HG02870 (cell line): ENCODE data around the gene PCSK1N.

Experiments used
- ATAC-seq: cut with Tn5 transposase; IDR thresholded peaks from one replicate; pipeline ENCODE4 v1.9.1; 2021; ENCODE audit warnings: mild to moderate bottlenecking, moderate library complexity; ENCODE audit not compliant: unreplicated experiment

The PCSK1N gene

GRCh38 chrX:48791063-48791820 lies 44.2 kb downstream of the PCSK1N start:
- no peak for ATAC-seq

- ATAC-seq = no peak
Observed at GRCh38 chrX:48790477-48790876, 44.9 kb downstream of the PCSK1N start.

GRCh38 chrX:48789366-48790220 lies 45.8 kb downstream of the PCSK1N start:
- no peak for ATAC-seq

GRCh38 chrX:48787505-48788443 lies 47.6 kb downstream of the PCSK1N start:
- ATAC-seq = no peak

- ATAC-seq = no peak
Observed at GRCh38 chrX:48786825-48787504, 48.4 kb downstream of the PCSK1N start.

- ATAC-seq = no peak
Observed at GRCh38 chrX:48786341-48786800, 49.0 kb downstream of the PCSK1N start, which contains the start of gene GATA1. TSS of gene GATA1 (plus strand) at chrX:48786590. CDS start at chrX:48791110, 4,520 bp downstream.

- no peak for ATAC-seq
Observed at GRCh38 chrX:48785540-48786214, 49.7 kb downstream of the PCSK1N start.

- ATAC-seq = no peak
Observed at GRCh38 chrX:48785186-48785539, 50.2 kb downstream of the PCSK1N start.

- no peak for ATAC-seq
Observed at GRCh38 chrX:48784726-48785125, 50.7 kb downstream of the PCSK1N start.

GRCh38 chrX:48782795-48783194 lies 52.6 kb downstream of the PCSK1N start:
- no peak for ATAC-seq

- no peak for ATAC-seq
Observed at GRCh38 chrX:48782216-48782615, 53.2 kb downstream of the PCSK1N start.

- ATAC-seq = no peak
Observed at GRCh38 chrX:48781705-48782104, 53.7 kb downstream of the PCSK1N start.
